A549 (cell line): Measurements from ENCODE around the gene HLX.

Source experiments
- CEBPB ChIP-seq, 2 experiments: fragments of >200 bp in 1 of 2; sonication (Bioruptor Twin) in 1 of 2; formaldehyde crosslinking in 1 of 2; IDR thresholded peaks; 2 replicates each; pipeline ENCODE4 v1.6.1; 2012 to 2016
- CHD2 ChIP-seq: fragments of 150-350 bp; IDR thresholded peaks from 2 replicates; pipeline ENCODE4 v1.6.1; 2014; ENCODE audit warnings: low read length; ENCODE audit not compliant: partially characterized antibody
- ELK1 ChIP-seq: fragments of 150-350 bp; IDR thresholded peaks from 2 replicates; pipeline ENCODE4 v1.6.1; 2014; ENCODE audit warnings: low read depth, mild to moderate bottlenecking, low read length
- JUN ChIP-seq, 2 experiments: fragments of >200 bp; sonication (Bioruptor Twin); formaldehyde crosslinking; IDR thresholded peaks; 2 replicates in 1 of 2; 3 replicates in 1 of 2; pipeline ENCODE4 v1.6.1; 2016 to 2017
- MAX ChIP-seq: IDR thresholded peaks from 2 replicates; pipeline ENCODE4 v1.6.1; 2012
- MYC ChIP-seq: IDR thresholded peaks from 2 replicates; pipeline ENCODE4 v1.6.1; 2012; ENCODE audit warnings: mild to moderate bottlenecking, inconsistent platforms, low read length, improper control_type of control experiment, borderline replicate concordance
- PHF8 ChIP-seq: fragments of 200-600 bp; sonication (generic); IDR thresholded peaks from 2 replicates; pipeline ENCODE4 v1.6.1; 2016; ENCODE audit warnings: low read depth, mild to moderate bottlenecking, antibody characterized with exemption, moderate library complexity, borderline replicate concordance
- POLR2A ChIP-seq: IDR thresholded peaks from 2 replicates; pipeline ENCODE4 v1.6.1; 2012; ENCODE audit warnings: mild to moderate bottlenecking, low read length
- POLR2AphosphoS2 ChIP-seq: conservative IDR thresholded peaks from 2 replicates; pipeline ENCODE4 v1.6.1; 2012; ENCODE audit warnings: low read length, improper control_type of control experiment, inconsistent platforms
- RAD21 ChIP-seq, 2 experiments: fragments of >200 bp in 1 of 2; sonication (Bioruptor Twin) in 1 of 2; formaldehyde crosslinking in 1 of 2; IDR thresholded peaks in 1 of 2; conservative IDR thresholded peaks in 1 of 2; 2 replicates in 1 of 2; 3 replicates in 1 of 2; pipeline ENCODE4 v1.6.1; 2012 to 2018; ENCODE audit warnings: inconsistent platforms in 1 of 2
- RCOR1 ChIP-seq: fragments of 150-350 bp; IDR thresholded peaks from 2 replicates; pipeline ENCODE4 v1.6.1; 2014; ENCODE audit warnings: antibody characterized with exemption, low read length, low read depth
- RFX5 ChIP-seq: fragments of 450-650 bp; IDR thresholded peaks from 2 replicates; pipeline ENCODE4 v1.7.1; 2014; ENCODE audit warnings: antibody characterized with exemption, mild to moderate bottlenecking, moderate library complexity
- TF ChIP-seq, protein P1 (sequence below): fragments of >200 bp; sonication (Bioruptor Twin); formaldehyde crosslinking; IDR thresholded peaks from 3 replicates; pipeline ENCODE4 v1.5.1; 2016

DNA sequence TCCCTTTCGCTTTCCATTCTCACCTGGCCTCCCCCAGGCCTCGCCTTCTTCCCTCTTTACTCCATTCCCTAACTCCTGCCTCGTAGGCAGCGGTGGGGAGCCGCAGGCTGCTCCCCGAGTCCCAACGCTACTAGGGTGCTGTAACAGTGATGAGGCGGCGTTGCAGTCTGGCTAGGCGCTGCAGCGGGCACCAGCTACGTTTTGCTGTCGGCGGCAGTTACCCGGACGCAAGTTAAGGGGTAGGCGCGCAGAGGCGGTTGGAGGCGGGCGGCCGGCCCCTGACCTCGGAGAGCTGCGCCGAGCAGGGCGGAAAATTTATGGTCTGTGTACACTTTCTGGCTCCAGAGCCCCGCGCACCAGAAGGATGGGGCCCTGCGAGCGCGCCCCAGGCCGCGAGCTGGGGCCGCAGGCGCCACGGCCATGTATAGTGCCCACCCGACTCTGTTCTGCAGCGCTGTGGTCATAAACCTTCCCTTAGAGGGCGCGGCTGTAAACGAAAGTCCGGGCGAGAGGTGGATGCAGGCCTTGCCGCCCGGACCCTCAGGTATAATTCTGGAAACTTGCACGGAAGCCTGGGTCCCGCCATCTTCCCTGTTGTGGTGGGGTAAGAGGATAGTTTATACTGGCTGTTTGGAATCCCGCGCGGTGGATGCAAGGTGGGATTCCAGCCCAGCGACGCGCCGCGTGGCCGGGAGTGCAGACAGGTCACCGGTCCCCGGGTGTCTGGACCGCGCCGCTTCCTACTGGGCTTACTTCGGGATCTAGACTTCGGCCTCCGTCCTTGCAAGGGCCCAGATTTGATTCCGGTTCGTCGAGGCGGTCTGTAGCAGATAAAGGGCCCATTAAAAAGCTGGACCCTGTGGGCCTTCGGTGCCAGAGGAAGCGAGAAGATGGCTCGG lies 15.0 kb downstream of the HLX start:
- TF ChIP-seq, protein P1, sequence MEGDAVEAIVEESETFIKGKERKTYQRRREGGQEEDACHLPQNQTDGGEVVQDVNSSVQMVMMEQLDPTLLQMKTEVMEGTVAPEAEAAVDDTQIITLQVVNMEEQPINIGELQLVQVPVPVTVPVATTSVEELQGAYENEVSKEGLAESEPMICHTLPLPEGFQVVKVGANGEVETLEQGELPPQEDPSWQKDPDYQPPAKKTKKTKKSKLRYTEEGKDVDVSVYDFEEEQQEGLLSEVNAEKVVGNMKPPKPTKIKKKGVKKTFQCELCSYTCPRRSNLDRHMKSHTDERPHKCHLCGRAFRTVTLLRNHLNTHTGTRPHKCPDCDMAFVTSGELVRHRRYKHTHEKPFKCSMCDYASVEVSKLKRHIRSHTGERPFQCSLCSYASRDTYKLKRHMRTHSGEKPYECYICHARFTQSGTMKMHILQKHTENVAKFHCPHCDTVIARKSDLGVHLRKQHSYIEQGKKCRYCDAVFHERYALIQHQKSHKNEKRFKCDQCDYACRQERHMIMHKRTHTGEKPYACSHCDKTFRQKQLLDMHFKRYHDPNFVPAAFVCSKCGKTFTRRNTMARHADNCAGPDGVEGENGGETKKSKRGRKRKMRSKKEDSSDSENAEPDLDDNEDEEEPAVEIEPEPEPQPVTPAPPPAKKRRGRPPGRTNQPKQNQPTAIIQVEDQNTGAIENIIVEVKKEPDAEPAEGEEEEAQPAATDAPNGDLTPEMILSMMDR = no peak
- TF ChIP-seq CEBPB (IDR thresholded peaks at IDR 0.05) = no peak
- TF ChIP-seq JUN (IDR thresholded peaks at IDR 0.05) = no peak
- no peak for TF ChIP-seq CHD2
- no peak for TF ChIP-seq POLR2A
- no peak for TF ChIP-seq MAX
- TF ChIP-seq ELK1 = no peak
- TF ChIP-seq POLR2AphosphoS2 = no peak
- TF ChIP-seq PHF8 = no peak
- no peak for TF ChIP-seq RCOR1
- no peak for TF ChIP-seq MYC
- TF ChIP-seq RAD21 (conservative IDR thresholded peaks at IDR 0.05 in 1 of 2, IDR thresholded peaks at IDR 0.05 in 1 of 2) = no peak
- TF ChIP-seq RFX5 = no peak
